DOHH2 (cell line): ENCODE measurements around the gene ORC2.

Experiments
- H3F3A ChIP-seq: fragments of 200-600 bp; sonication (generic), shearing (Covaris generic); 2 replicates; pipeline ENCODE4 v1.6.0; 2016; ENCODE audit warnings: antibody characterized with exemption, mild to moderate bottlenecking; ENCODE audit not compliant: control insufficient read depth, insufficient read depth
- H3K27ac ChIP-seq: fragments of 200-600 bp; sonication (generic); 2 replicates; pipeline ENCODE4 v1.5.1; 2014; ENCODE audit warnings: low read depth, mild to moderate bottlenecking, low read length, moderate library complexity
- H3K27me3 ChIP-seq: fragments of 200-600 bp; sonication (generic); 2 replicates; pipeline ENCODE4 v1.6.1; 2014; ENCODE audit warnings: mild to moderate bottlenecking, low read length, mixed read lengths; ENCODE audit not compliant: control insufficient read depth
- H3K36me3 ChIP-seq: fragments of 200-600 bp; sonication (generic); 2 replicates; pipeline ENCODE4 v1.6.1; 2014; ENCODE audit warnings: mild to moderate bottlenecking, low read length, moderate library complexity, mixed read lengths; ENCODE audit not compliant: control insufficient read depth
- H3K4me1 ChIP-seq: fragments of 200-600 bp; sonication (generic); 2 replicates; pipeline ENCODE4 v1.6.1; 2014; ENCODE audit warnings: mild to moderate bottlenecking, low read length, mixed read lengths; ENCODE audit not compliant: control insufficient read depth
- H3K4me2 ChIP-seq: fragments of 200-600 bp; sonication (generic); 2 replicates; pipeline ENCODE4 v1.6.0; 2014; ENCODE audit warnings: mild to moderate bottlenecking, low read length, moderate library complexity
- H3K4me3 ChIP-seq: fragments of 200-600 bp; sonication (generic); 2 replicates; pipeline ENCODE4 v1.5.1; 2014; ENCODE audit warnings: mild to moderate bottlenecking, low read length, mixed read lengths
- H3K79me2 ChIP-seq: fragments of 200-600 bp; sonication (generic); 2 replicates; pipeline ENCODE4 v1.6.1; 2014; ENCODE audit warnings: mild to moderate bottlenecking, low read length, mixed read lengths; ENCODE audit not compliant: control insufficient read depth
- H3K9me2 ChIP-seq: fragments of 200-600 bp; sonication (generic); replicated peaks from 2 replicates; pipeline ENCODE4 v1.6.1; 2014; ENCODE audit warnings: mild to moderate bottlenecking, low read length, mixed read lengths; ENCODE audit not compliant: control insufficient read depth
- H3K9me3 ChIP-seq: fragments of 200-600 bp; sonication (generic); 2 replicates; pipeline ENCODE4 v1.6.1; 2014; ENCODE audit warnings: antibody characterized with exemption, low read length, mixed read lengths; ENCODE audit not compliant: control insufficient read depth, insufficient read depth
- H4K20me1 ChIP-seq: fragments of 200-600 bp; sonication (generic); 2 replicates; pipeline ENCODE4 v1.6.0; 2014; ENCODE audit warnings: low read depth, mild to moderate bottlenecking, antibody characterized with exemption, low read length, moderate library complexity; ENCODE audit not compliant: control insufficient read depth, insufficient read depth
- EZH2phosphoT487 ChIP-seq: fragments of 200-600 bp; sonication (generic); IDR thresholded peaks from 2 replicates; pipeline ENCODE4 v1.6.1; 2017; ENCODE audit warnings: borderline replicate concordance, mild to moderate bottlenecking, antibody characterized with exemption, low read length, moderate library complexity, mixed read lengths
- TF ChIP-seq, protein P1 (sequence below): fragments of 200-600 bp; sonication (generic); IDR thresholded peaks from one replicate; pipeline ENCODE4 v1.5.1; 2014; ENCODE audit warnings: antibody characterized with exemption, mild to moderate bottlenecking, low read depth, low read length; ENCODE audit not compliant: poor library complexity, severe bottlenecking

ORC2 gene

DNA sequence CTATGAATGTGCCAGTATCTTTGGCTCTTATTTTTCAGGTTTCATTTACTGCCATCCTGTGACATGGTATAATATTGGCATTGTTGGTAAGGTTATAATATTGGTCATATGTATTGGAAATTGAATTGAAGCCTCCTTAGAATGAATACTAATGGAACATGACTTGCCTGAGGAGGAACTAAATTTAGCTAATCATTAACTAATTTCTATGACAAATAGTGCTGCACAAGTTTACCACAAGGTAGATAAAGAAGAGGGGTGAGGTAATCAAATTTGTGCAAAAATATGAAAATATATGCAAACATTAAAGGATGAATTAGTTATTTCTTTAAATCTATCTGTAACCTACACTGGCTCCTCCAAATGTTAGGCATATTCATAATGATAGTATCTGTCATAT is 43.2 kb upstream of the ORC2 start:
- Histone ChIP-seq H3K27me3 (no peaks in the 10 kb centered on the region), H3K79me2 (no peaks in the 10 kb centered on the region), H4K20me1 (no peaks in the 10 kb centered on the region), H3K4me1 (no peaks in the 10 kb centered on the region), H3K4me3 (no peak overlapping the region), H3K9me2 (no peaks in the 10 kb centered on the region), H3K27ac (no peak overlapping the region), H3K36me3 (peaks cover 5% of the 10 kb centered on the region; the same call in 1 of the 2 replicates), H3K9me3 (no peaks in the 10 kb centered on the region), H3F3A (no peaks in the 10 kb centered on the region), H3K4me2 (no peak overlapping the region)
- TF ChIP-seq EZH2phosphoT487 = no peak
- TF ChIP-seq, protein P1, sequence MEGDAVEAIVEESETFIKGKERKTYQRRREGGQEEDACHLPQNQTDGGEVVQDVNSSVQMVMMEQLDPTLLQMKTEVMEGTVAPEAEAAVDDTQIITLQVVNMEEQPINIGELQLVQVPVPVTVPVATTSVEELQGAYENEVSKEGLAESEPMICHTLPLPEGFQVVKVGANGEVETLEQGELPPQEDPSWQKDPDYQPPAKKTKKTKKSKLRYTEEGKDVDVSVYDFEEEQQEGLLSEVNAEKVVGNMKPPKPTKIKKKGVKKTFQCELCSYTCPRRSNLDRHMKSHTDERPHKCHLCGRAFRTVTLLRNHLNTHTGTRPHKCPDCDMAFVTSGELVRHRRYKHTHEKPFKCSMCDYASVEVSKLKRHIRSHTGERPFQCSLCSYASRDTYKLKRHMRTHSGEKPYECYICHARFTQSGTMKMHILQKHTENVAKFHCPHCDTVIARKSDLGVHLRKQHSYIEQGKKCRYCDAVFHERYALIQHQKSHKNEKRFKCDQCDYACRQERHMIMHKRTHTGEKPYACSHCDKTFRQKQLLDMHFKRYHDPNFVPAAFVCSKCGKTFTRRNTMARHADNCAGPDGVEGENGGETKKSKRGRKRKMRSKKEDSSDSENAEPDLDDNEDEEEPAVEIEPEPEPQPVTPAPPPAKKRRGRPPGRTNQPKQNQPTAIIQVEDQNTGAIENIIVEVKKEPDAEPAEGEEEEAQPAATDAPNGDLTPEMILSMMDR = no peak

DNA sequence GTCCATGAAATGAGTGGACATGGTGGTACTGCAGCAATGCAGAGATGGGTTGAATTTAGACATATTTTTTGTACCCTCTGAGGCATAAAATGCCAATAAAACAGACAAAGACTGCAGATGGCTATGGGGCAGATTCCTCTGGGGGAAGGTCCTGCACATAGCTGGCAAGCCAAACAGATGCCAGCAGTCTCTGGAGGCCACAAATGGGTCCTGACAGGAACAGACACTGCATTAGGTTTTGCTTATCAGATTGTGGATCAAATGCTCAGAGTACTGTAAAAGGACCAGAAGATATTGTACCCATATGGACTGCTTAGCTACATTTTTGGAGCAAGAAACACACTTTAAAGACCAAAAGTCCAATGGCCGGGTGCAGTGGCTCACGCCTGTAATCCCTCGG is 40.9 kb upstream of the ORC2 start:
- H3K27ac ChIP-seq = no peak overlapping the region
- no peak overlapping the region for H3K4me2 ChIP-seq
- TF ChIP-seq, protein P1 = no peak
- no peak for TF ChIP-seq EZH2phosphoT487
- peaks cover 5% of the 10 kb centered on the region; the same call in 1 of the 2 replicates for H3K36me3 ChIP-seq
- H3K4me1 ChIP-seq = no peaks in the 10 kb centered on the region
- no peaks in the 10 kb centered on the region for H3K9me2 ChIP-seq
- H3K9me3 ChIP-seq = no peaks in the 10 kb centered on the region
- H3F3A ChIP-seq = no peaks in the 10 kb centered on the region
- no peak overlapping the region for H3K4me3 ChIP-seq
- H4K20me1 ChIP-seq = no peaks in the 10 kb centered on the region
- H3K79me2 ChIP-seq = no peaks in the 10 kb centered on the region
- no peaks in the 10 kb centered on the region for H3K27me3 ChIP-seq

DNA sequence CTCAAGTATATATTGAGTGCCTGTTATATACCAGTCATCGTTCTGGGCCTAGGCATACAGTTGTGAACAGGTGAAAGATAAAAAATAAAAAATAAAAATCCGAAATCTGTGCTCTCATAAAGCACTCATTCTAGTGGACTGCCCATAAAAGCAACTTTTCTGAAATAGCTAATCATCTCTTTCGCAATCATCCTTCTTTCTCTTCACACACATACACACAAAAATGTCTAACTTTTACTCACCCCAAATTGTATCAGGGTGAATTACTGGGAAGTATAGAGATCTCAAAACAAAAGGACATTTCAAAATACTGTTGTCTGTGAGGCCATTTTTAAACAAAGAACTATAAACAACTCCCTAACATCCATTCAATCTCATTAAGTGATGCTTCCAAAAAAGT is 29.6 kb upstream of the ORC2 start:
- no peak overlapping the region for H3K4me3 ChIP-seq
- peaks cover 2% of the 10 kb centered on the region; the same call in 1 of the 2 replicates for H3F3A ChIP-seq
- H3K9me3 ChIP-seq = no peaks in the 10 kb centered on the region
- no peak overlapping the region for H3K27ac ChIP-seq
- peaks cover 28% of the 10 kb centered on the region for H3K36me3 ChIP-seq
- H3K4me1 ChIP-seq = no peaks in the 10 kb centered on the region
- no peak overlapping the region for H3K4me2 ChIP-seq
- no peaks in the 10 kb centered on the region for H3K27me3 ChIP-seq
- H4K20me1 ChIP-seq = no peaks in the 10 kb centered on the region
- TF ChIP-seq EZH2phosphoT487 = no peak
- TF ChIP-seq, protein P1 = no peak
- no peaks in the 10 kb centered on the region for H3K79me2 ChIP-seq
- no peaks in the 10 kb centered on the region for H3K9me2 ChIP-seq
